Cardiac muscle cell (in vitro differentiated cells and primary cell): ENCODE data around the gene BAIAP2. TPM values are rescaled to one million over a fixed set of nuclear protein-coding genes. Genes with fewer than 3 reads are reported as not detected.

ENCODE experiments used
- DNase-seq, 2 donors: peaks; one replicate each; pipeline versions ENCODE4 v3.0.0 to v3.0.0-alpha.2; 2010 to 2017; ENCODE audit warnings: low read depth in 1 of 2, low spot score in 1 of 2
- H3K27ac ChIP-seq: fragments of 200-600 bp; sonication (generic); 2 replicates; pipeline ENCODE4 v1.5.1; 2016
- H3K27me3 ChIP-seq: fragments of 200-600 bp; sonication (generic); 2 replicates; pipeline ENCODE4 v1.6.0; 2016; ENCODE audit warnings: control low read depth
- H3K36me3 ChIP-seq: fragments of 200-600 bp; sonication (generic); 2 replicates; pipeline ENCODE4 v1.5.1; 2016; ENCODE audit warnings: control low read depth
- H3K4me1 ChIP-seq: fragments of 200-600 bp; sonication (generic); 2 replicates; pipeline ENCODE4 v1.8.1; 2017; ENCODE audit warnings: low read depth, mild to moderate bottlenecking, mixed run types
- H3K4me3 ChIP-seq: fragments of 200-600 bp; sonication (generic); 2 replicates; pipeline ENCODE4 v1.5.1; 2016; ENCODE audit warnings: mild to moderate bottlenecking
- H3K9me3 ChIP-seq: fragments of 200-600 bp; sonication (generic); 2 replicates; pipeline ENCODE4 v1.5.1; 2017; ENCODE audit warnings: low read depth, mild to moderate bottlenecking, control low read depth
- polyA plus RNA-seq: library from polyadenylated mRNA; unstranded; fragments of >200 nt; fragmentation: Nextera tagmentation; extraction: Ambion mirVana; gene quantifications from 2 replicates; pipeline ENCODE4 v1.2.1, GENCODE V29; 2016
- total RNA-seq: library from RNA; depleted of rRNA; stranded (reverse); fragments of >200 nt; gene quantifications from 2 replicates; pipeline ENCODE4 v1.2.3, GENCODE V29; 2016
- TF ChIP-seq, protein P1 (sequence below): IDR thresholded peaks from 2 replicates; pipeline ENCODE4 v1.5.1; 2012; ENCODE audit warnings: low read depth, mild to moderate bottlenecking, low read length

BAIAP2 gene
- total and polyA plus RNA-seq, 2 experiments from 2014 or later: 22.5 to 24.9 TPM

DNA sequence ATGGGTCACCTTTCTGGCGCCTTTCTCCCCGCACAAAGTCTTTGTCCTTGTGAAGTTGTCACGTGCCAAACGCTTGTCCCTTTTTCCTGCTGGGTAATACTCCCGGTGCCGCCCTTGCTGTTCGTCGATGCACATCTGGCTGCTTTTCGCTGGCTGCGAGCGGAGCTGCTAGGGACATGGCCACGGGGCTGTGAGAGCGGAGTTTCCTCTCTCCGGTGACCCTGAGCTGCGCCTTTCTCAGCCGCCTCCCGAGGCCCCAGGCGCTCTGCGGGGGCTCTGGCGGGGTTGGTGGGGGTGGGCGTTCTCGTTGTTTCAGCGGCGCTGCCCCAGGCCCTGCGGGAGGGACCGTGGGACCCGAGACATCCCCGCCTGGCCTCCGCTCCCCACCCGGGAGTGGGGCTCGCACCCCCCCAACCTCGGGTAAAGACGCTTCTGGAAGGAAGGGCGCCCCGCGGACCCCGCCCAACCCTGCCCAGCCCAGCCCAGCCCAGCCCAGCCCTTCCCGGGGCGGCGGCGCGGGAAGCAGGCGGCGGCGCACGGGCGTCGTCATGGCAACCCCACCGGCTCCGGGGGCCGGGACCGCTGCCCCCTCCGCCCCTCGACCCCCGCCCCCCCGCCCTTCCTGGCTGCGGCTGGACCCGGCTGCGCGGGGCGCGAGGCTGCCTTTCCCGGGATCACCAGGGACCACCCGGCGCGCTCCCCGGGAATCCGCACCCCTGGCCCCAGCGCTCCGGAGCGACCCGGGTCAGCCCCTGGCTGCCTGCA, 31.1 kb upstream of the BAIAP2 start:
- H3K9me3 ChIP-seq: no peaks in the 10 kb centered on the region
- H3K4me3 ChIP-seq: peak overlapping the region; percentile 29
- H3K4me1 ChIP-seq: no peaks in the 10 kb centered on the region
- peaks cover 31% of the 10 kb centered on the region for H3K27me3 ChIP-seq
- H3K36me3 ChIP-seq: peaks cover 2% of the 10 kb centered on the region
- TF ChIP-seq, protein P1, sequence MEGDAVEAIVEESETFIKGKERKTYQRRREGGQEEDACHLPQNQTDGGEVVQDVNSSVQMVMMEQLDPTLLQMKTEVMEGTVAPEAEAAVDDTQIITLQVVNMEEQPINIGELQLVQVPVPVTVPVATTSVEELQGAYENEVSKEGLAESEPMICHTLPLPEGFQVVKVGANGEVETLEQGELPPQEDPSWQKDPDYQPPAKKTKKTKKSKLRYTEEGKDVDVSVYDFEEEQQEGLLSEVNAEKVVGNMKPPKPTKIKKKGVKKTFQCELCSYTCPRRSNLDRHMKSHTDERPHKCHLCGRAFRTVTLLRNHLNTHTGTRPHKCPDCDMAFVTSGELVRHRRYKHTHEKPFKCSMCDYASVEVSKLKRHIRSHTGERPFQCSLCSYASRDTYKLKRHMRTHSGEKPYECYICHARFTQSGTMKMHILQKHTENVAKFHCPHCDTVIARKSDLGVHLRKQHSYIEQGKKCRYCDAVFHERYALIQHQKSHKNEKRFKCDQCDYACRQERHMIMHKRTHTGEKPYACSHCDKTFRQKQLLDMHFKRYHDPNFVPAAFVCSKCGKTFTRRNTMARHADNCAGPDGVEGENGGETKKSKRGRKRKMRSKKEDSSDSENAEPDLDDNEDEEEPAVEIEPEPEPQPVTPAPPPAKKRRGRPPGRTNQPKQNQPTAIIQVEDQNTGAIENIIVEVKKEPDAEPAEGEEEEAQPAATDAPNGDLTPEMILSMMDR: no peak
- DNase-seq: no peak
- H3K27ac ChIP-seq: no peak overlapping the region

DNA sequence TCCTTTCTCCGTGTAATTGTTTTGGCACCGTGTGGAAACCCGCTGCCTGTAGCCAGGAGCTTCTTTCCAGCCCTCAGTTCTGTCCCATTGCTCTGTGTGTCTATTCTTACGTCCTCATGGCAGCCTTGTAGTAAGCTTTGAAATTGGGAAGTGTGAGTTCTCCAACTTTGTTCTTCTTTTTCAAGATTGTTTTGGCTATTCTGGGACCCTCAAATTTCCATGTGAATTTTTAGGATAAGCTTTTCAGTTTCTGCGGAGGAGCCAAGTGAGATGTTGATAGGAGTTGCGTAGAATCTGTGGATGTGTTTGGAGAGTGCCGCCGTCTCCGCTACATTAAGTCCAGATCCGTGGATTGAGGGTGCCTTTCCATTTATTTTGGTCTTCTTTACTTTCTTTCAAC, 28.1 kb upstream of the BAIAP2 start:
- Histone ChIP-seq H3K36me3 (no peaks in the 10 kb centered on the region), H3K27ac (no peak overlapping the region), H3K4me3 (no peak overlapping the region), H3K4me1 (no peaks in the 10 kb centered on the region), H3K27me3 (peaks cover 31% of the 10 kb centered on the region), H3K9me3 (no peaks in the 10 kb centered on the region)
- no peak for DNase-seq
- TF ChIP-seq, protein P1: no peak

DNA sequence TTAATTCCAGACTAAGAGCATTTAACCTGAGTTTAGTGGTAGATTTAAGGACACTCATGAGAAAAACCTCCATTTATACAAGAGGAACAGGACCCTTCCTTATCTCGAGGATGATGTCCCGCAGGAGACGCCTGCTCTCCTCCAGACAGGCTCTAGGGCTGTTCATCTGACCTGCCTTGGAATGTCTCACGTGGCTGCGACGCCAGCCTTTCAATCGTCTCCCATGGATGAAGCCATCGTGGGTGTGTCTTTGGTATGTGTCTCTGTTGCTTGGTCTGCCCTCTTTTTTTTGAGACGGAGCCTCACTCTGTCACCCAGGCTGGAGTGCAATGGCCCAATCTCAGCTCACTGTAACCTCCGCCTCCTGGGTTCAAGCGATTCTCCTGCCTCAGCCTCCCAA, 26.8 kb upstream of the BAIAP2 start:
- no peak for DNase-seq
- H3K4me3 ChIP-seq: no peak overlapping the region
- H3K36me3 ChIP-seq: no peaks in the 10 kb centered on the region
- H3K27ac ChIP-seq: no peak overlapping the region
- no peaks in the 10 kb centered on the region for H3K4me1 ChIP-seq
- TF ChIP-seq, protein P1: no peak
- peaks cover 31% of the 10 kb centered on the region for H3K27me3 ChIP-seq
- H3K9me3 ChIP-seq: no peaks in the 10 kb centered on the region

DNA sequence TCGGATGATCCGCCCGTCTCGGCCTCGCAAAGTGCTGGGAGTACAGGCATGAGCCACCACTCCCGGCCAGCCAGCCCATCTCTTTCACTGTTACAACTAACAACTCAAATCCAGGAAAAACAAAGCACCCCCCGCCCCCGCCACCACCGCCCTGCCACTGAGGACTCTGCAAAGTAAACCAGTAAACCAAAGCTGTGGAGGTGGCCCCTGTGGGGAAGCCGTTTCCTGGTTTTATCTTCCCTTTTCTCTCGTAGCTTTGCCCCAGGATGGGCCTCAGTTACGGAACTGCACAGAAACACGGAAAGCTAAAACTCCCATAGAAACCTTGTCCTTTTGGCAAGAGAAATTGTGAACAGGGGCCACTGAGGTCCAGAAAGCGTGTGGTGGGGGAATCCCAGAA, 25.8 kb upstream of the BAIAP2 start:
- H3K4me1 ChIP-seq: no peaks in the 10 kb centered on the region
- TF ChIP-seq, protein P1: no peak
- no peaks in the 10 kb centered on the region for H3K36me3 ChIP-seq
- no peak for DNase-seq
- no peak overlapping the region for H3K27ac ChIP-seq
- H3K27me3 ChIP-seq: peaks cover 23% of the 10 kb centered on the region
- no peaks in the 10 kb centered on the region for H3K9me3 ChIP-seq
- H3K4me3 ChIP-seq: no peak overlapping the region

DNA sequence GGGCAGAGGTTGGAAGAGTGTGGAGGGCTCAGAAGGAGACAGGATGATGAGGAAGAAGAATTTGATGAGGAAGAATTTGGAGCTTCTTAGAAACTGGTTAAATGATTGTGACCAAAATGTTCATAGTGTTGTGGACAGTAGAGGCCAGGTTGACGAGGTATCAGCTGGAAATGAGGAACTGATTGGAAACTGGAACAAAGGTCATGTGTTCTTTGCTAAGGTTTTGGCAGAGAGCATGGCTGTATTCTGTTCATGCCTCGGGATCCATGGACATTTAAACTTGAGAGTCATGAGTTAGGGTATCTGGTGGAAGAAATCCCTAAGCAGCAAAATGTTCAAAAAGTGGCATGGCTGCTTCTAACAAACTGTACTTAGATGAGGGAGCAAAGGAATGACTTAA, 24.0 kb upstream of the BAIAP2 start:
- Histone ChIP-seq H3K4me3 (no peak overlapping the region), H3K36me3 (no peaks in the 10 kb centered on the region), H3K4me1 (no peaks in the 10 kb centered on the region), H3K9me3 (no peaks in the 10 kb centered on the region), H3K27me3 (peaks cover 10% of the 10 kb centered on the region), H3K27ac (no peak overlapping the region)
- TF ChIP-seq, protein P1: no peak
- no peak for DNase-seq
